ENCODE data around the gene EPM2AIP1.
A peak's percentile ranks its signal among the peaks of the same experiment; 100 is the strongest.

The EPM2AIP1 gene

DNA sequence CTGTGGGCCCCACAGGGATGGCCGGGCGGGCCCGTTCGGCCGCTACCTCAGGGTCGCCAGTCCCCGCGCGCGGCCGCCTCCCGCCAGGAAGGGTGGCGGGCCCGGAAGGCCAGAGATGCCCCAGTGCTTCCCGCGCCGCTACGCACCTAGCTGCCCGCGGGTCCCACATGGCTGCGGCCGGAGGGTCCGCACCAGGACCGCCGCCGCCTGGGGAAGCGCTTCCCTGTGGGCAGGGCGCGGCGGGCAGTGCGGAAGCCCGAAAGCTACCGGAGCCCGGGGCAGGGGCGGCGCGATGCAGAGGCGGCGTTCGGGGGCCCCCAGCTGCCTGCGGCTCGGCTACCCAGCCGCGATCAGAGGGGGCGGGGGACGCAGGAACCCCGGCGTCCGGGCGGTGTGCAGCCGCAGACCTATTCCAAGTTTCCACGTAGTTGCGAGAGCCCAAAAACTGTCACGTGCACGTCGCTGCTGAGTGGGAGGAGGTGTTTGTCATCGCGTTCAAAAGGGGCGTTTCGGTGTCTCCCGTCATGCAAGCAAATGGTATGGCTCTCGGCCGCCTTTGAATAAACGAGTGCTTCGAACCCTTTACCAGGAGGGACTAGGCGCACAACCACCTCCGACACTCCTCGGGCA, 48.2 kb downstream of the EPM2AIP1 start, which contains the start of gene TRANK1:
Gene TRANK1, minus strand, starts transcription at position 414 of the 630 bp plus-strand sequence. Its CDS starts 245 bp downstream, at position 169.
- DNase-seq = peak; percentile 80

- DNase-seq = peak; percentile 79
Measured at GRCh38 chr3:36944012-36944640, 48.8 kb downstream of the EPM2AIP1 start.

DNA sequence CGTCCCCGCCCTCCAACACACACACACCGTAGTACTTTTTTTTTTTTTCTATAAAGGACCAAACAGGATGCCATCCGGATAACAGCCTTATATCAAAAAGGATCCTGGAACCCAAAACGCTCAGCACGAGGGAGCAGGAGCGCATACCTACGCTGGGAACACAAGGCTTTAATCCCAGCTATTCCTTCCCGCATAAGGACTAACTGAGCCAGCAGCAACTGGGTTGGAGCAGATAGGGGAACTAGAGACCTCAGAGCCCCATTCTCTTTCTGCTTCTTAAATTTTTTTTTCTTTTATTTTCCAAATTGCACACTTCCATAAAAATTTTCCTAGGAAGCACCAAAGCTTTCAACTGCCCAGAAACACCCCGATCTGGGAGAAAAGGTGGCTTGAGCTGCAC, 49.3 kb downstream of the EPM2AIP1 start:
- DNase-seq = no peak

GRCh38 chr3:36942638-36943248, 50.2 kb downstream of the EPM2AIP1 start:
- DNase-seq = no peak

DNA sequence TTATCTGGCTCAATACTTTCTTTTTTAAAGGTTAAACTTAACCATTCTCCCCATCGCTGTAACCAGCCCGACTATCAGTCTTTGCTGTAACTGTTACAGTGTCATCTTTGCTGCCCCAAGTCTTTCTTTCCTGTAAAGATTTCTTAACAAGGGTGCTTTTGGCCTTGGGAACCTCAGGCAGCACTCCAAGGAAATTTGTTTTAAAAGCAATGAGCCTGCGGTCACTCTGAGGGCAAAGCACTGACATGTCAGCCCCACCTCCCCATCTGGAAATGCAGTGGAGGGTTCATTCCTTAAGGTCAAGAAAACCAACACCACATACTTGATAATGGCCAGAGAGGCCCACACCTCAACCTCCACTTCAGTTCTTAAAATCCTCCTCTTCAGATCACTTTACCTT, 51.3 kb downstream of the EPM2AIP1 start:
- DNase-seq = no peak

- DNase-seq = no peak
Measured at GRCh38 chr3:36941162-36941561, 51.8 kb downstream of the EPM2AIP1 start.

- no peak for DNase-seq
Measured at GRCh38 chr3:36937492-36937891, 55.4 kb downstream of the EPM2AIP1 start.

All from femur (tissue), 1 donor.